Smooth muscle cell (in vitro differentiated cells): ENCODE results near the gene SPEM2. TPM values are rescaled to one million over a fixed set of nuclear protein-coding genes. Genes with fewer than 3 reads are reported as not detected.

Experiments used
- DNase-seq: peaks from one replicate; lab custom pipeline; 2025; ENCODE audit not compliant: unreplicated experiment; lab: John Stamatoyannopoulos, UW
- H2AFZ ChIP-seq: fragments of 200-600 bp; sonication (generic); 2 replicates; pipeline ENCODE4 v1.6.0; 2016; ENCODE audit warnings: antibody characterized with exemption, low read depth, mild to moderate bottlenecking
- H3F3A ChIP-seq: fragments of 200-600 bp; sonication (generic); 2 replicates; pipeline ENCODE4 v1.6.0; 2017; ENCODE audit warnings: antibody characterized with exemption, low read depth
- H3K27ac ChIP-seq: fragments of 200-600 bp; sonication (generic); 2 replicates; pipeline ENCODE4 v1.5.1; 2016; ENCODE audit warnings: low read depth, mild to moderate bottlenecking
- H3K27me3 ChIP-seq: fragments of 200-600 bp; sonication (generic); 2 replicates; pipeline ENCODE4 v1.6.1; 2016; ENCODE audit warnings: low read depth, mild to moderate bottlenecking
- H3K36me3 ChIP-seq: fragments of 200-600 bp; sonication (generic); 2 replicates; pipeline ENCODE4 v1.5.1; 2016; ENCODE audit warnings: low read depth
- H3K4me1 ChIP-seq: fragments of 200-600 bp; sonication (generic); 2 replicates; pipeline ENCODE4 v1.5.1; 2016; ENCODE audit warnings: low read depth
- H3K4me2 ChIP-seq: fragments of 200-600 bp; sonication (generic); 2 replicates; pipeline ENCODE4 v1.6.0; 2016; ENCODE audit warnings: mild to moderate bottlenecking
- H3K4me3 ChIP-seq: fragments of 200-600 bp; sonication (generic); 2 replicates; pipeline ENCODE4 v1.5.1; 2016; ENCODE audit warnings: mild to moderate bottlenecking
- H3K79me2 ChIP-seq: fragments of 200-600 bp; sonication (generic); 2 replicates; pipeline ENCODE4 v1.6.0; 2016; ENCODE audit warnings: low read depth, mild to moderate bottlenecking
- H3K9ac ChIP-seq: fragments of 200-600 bp; sonication (generic); 2 replicates; pipeline ENCODE4 v1.6.0; 2016; ENCODE audit warnings: low read depth
- H3K9me3 ChIP-seq: fragments of 200-600 bp; sonication (generic); replicated peaks from 2 replicates; pipeline ENCODE4 v1.5.1; 2016; ENCODE audit warnings: low read depth
- H4K20me1 ChIP-seq: fragments of 200-600 bp; sonication (generic); 2 replicates; pipeline ENCODE4 v1.6.0; 2016; ENCODE audit warnings: low read depth
- WGBS: methylation state at CpG from one replicate; pipeline ENCODE4 v1.1.7; 2016; ENCODE audit warnings: low lambda C conversion rate; 5-methylcytosine and 5-hydroxymethylcytosine counted together
- polyA plus RNA-seq: library from polyadenylated mRNA; unstranded; fragments of >200 nt; fragmentation: Nextera tagmentation; extraction: Ambion mirVana; gene quantifications from 2 replicates; pipeline ENCODE4 v1.2.1, GENCODE V29; 2016
- total RNA-seq: library from RNA; depleted of rRNA; stranded (reverse); fragments of >200 nt; gene quantifications from 2 replicates; pipeline ENCODE4 v1.2.3, GENCODE V29; 2014
- TF ChIP-seq, protein P1 (sequence below): fragments of 200-600 bp; sonication (generic); IDR thresholded peaks from 2 replicates; pipeline ENCODE4 v1.5.1; 2017; ENCODE audit warnings: borderline replicate concordance, mild to moderate bottlenecking, antibody characterized with exemption; ENCODE audit not compliant: insufficient read depth, poor library complexity, severe bottlenecking

The SPEM2 gene
- total and polyA plus RNA-seq, 2 experiments from 2014 or later: 0.22 to 0.56 TPM

DNA sequence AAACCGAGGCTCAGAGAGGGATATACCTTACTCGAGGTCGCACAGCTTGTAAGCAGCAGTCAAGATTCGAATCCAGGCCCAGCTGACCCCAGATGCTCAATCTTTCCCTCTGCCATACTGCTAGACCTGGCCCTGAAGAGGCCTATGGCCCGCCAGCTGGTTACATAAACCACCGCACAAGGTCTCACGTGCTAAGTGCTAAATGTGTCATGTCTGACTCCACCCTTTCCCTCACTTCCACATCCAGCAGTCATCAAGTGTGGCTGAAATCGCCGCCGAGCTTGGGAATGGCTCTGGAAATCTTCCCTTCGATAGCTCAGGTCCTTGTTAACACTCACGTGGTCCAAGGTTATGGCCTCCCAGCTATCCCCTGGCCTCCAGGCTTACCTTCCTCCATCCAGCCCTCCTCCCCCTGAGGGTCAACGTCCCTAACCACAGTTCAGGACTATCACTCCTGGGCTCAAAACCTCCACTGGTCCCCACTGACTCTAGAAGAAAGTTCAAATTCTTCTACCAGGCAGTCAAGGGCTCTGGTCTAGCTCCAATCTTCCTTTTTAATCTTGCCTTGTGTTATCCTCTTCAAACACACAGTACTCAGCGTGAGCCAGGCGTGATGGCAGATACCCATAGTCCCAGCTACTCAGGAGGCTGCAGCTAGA, 50.5 kb downstream of the SPEM2 start:
- WGBS: 79% methylated on average over 15 of the region's 15 CpGs
- no peaks in the 10 kb centered on the region for H3K36me3 ChIP-seq
- TF ChIP-seq, protein P1, sequence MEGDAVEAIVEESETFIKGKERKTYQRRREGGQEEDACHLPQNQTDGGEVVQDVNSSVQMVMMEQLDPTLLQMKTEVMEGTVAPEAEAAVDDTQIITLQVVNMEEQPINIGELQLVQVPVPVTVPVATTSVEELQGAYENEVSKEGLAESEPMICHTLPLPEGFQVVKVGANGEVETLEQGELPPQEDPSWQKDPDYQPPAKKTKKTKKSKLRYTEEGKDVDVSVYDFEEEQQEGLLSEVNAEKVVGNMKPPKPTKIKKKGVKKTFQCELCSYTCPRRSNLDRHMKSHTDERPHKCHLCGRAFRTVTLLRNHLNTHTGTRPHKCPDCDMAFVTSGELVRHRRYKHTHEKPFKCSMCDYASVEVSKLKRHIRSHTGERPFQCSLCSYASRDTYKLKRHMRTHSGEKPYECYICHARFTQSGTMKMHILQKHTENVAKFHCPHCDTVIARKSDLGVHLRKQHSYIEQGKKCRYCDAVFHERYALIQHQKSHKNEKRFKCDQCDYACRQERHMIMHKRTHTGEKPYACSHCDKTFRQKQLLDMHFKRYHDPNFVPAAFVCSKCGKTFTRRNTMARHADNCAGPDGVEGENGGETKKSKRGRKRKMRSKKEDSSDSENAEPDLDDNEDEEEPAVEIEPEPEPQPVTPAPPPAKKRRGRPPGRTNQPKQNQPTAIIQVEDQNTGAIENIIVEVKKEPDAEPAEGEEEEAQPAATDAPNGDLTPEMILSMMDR: no peak
- H3K79me2 ChIP-seq: peaks cover 79% of the 10 kb centered on the region
- no peaks in the 10 kb centered on the region for H3K27me3 ChIP-seq
- no peak overlapping the region for H2AFZ ChIP-seq
- peak overlapping the region; percentile 98 for H3K4me2 ChIP-seq
- H3K4me3 ChIP-seq: peak overlapping the region; percentile 97
- peaks cover 19% of the 10 kb centered on the region for H3K4me1 ChIP-seq
- peaks cover 21% of the 10 kb centered on the region for H3F3A ChIP-seq
- DNase-seq: no peak
- no peaks in the 10 kb centered on the region for H3K9me3 ChIP-seq
- peaks cover 74% of the 10 kb centered on the region for H4K20me1 ChIP-seq
- peak overlapping the region; percentile 96 for H3K27ac ChIP-seq
- H3K9ac ChIP-seq: peak overlapping the region; percentile 17

DNA sequence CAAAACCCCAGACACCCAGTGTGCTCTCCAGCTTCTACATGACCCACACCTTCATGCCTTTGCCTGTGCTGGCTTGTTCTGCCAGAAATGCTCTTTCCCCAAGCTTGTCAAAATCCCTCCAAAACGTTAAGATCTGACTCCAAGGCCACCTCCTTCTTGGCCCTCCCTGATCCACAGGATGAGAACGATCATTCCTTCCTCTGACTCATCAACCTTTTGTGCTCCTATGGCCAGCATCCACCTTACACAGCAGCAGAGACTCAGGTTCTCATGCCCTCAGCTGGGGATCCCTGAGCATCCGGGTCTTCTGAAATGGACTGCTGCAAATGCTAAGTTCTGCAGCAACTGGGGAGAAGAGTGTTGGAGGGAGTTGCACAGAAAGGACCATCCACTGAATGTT, 51.1 kb downstream of the SPEM2 start:
- peak overlapping the region; percentile 98 for H3K4me2 ChIP-seq
- peak overlapping the region; percentile 97 for H3K4me3 ChIP-seq
- H3K27ac ChIP-seq: peak overlapping the region; percentile 96
- no peaks in the 10 kb centered on the region for H3K36me3 ChIP-seq
- no peaks in the 10 kb centered on the region for H3K27me3 ChIP-seq
- TF ChIP-seq, protein P1: no peak
- WGBS: 31% methylated on average over 3 of the region's 3 CpGs
- no peaks in the 10 kb centered on the region for H3K9me3 ChIP-seq
- peaks cover 19% of the 10 kb centered on the region for H3K4me1 ChIP-seq
- H3F3A ChIP-seq: peaks cover 21% of the 10 kb centered on the region
- DNase-seq: no peak
- peak overlapping the region; percentile 17 for H3K9ac ChIP-seq
- H3K79me2 ChIP-seq: peaks cover 79% of the 10 kb centered on the region
- H4K20me1 ChIP-seq: peaks cover 68% of the 10 kb centered on the region
- no peak overlapping the region for H2AFZ ChIP-seq

DNA sequence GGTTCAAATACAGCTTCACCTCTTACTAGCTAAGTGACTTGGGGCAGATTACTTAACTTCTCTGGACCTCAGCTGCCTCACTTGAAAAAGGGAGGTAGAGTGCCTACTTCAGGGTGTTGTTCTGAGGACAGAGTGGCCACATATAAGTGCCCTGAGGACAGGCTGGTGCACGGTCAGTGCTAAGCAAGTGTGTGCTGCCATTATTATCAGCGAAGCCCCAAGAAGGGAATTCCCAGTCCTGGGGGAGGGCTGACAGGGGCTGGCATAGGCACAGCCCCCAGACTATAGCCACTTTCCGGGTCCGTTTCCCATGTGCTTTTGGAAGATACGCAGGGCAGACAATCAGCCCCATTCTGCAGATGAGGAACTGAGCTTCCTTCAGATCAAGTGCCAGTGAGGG, 51.5 kb downstream of the SPEM2 start:
- no peak for DNase-seq
- peak overlapping the region; percentile 96 for H3K27ac ChIP-seq
- TF ChIP-seq, protein P1: no peak
- H2AFZ ChIP-seq: no peak overlapping the region
- no peak overlapping the region for H3K9ac ChIP-seq
- H3F3A ChIP-seq: peaks cover 21% of the 10 kb centered on the region
- H3K36me3 ChIP-seq: no peaks in the 10 kb centered on the region
- 95% methylated on average over 5 of the region's 5 CpGs for WGBS
- H3K4me2 ChIP-seq: peak overlapping the region; percentile 98
- no peaks in the 10 kb centered on the region for H3K9me3 ChIP-seq
- H3K4me3 ChIP-seq: peak overlapping the region; percentile 97
- peaks cover 74% of the 10 kb centered on the region for H3K79me2 ChIP-seq
- peaks cover 19% of the 10 kb centered on the region for H3K4me1 ChIP-seq
- peaks cover 64% of the 10 kb centered on the region for H4K20me1 ChIP-seq
- H3K27me3 ChIP-seq: no peaks in the 10 kb centered on the region

Other genes with a start within 250 kb of the SPEM2 start
Only the 30 nearest of the 39 such genes appear.
- gene GABARAP, start 183.2 kb upstream of the SPEM2 start, total RNA-seq: 305 and 363 TPM in 2 replicates
- gene GABARAP, start 183.2 kb upstream of the SPEM2 start, polyA plus RNA-seq: 725 and 735 TPM in 2 replicates
- 46.3 and 57.5 TPM in 2 replicates for gene CTDNEP1, start 173.9 kb upstream of the SPEM2 start, total RNA-seq
- 88.4 and 96.2 TPM in 2 replicates for gene CTDNEP1, start 173.9 kb upstream of the SPEM2 start, polyA plus RNA-seq
- gene ELP5, start 173.4 kb upstream of the SPEM2 start, total RNA-seq: 17.3 and 18.7 TPM in 2 replicates
- 41.3 and 42.4 TPM in 2 replicates for gene ELP5, start 173.4 kb upstream of the SPEM2 start, polyA plus RNA-seq
- gene CLDN7, start 163.1 kb upstream of the SPEM2 start, total RNA-seq: 26.7 and 33.7 TPM in 2 replicates
- gene CLDN7, start 163.1 kb upstream of the SPEM2 start, polyA plus RNA-seq: 25.2 and 102 TPM in 2 replicates
- 0.18 TPM in 1 of 2 replicates, not detected in the other for gene SLC2A4, start 143.9 kb upstream of the SPEM2 start, total RNA-seq
- 0.11 TPM in 1 of 2 replicates, not detected in the other for gene SLC2A4, start 143.9 kb upstream of the SPEM2 start, polyA plus RNA-seq
- gene YBX2, start 131.0 kb upstream of the SPEM2 start, total RNA-seq: 0.09 and 1.3 TPM in 2 replicates
- gene YBX2, start 131.0 kb upstream of the SPEM2 start, polyA plus RNA-seq: 0.58 and 1.1 TPM in 2 replicates
- gene EIF5A, start 118.0 kb upstream of the SPEM2 start, total RNA-seq: 260 and 323 TPM in 2 replicates
- gene EIF5A, start 118.0 kb upstream of the SPEM2 start, polyA plus RNA-seq: 797 and 860 TPM in 2 replicates
- gene GPS2, start 110.3 kb upstream of the SPEM2 start, total RNA-seq: 35.2 and 40.3 TPM in 2 replicates
- 77.0 and 95.5 TPM in 2 replicates for gene GPS2, start 110.3 kb upstream of the SPEM2 start, polyA plus RNA-seq
- gene NEURL4, start 96.3 kb upstream of the SPEM2 start, total RNA-seq: 8.6 and 23.8 TPM in 2 replicates
- 5.1 and 9.2 TPM in 2 replicates for gene NEURL4, start 96.3 kb upstream of the SPEM2 start, polyA plus RNA-seq
- 15.2 TPM in 1 of 2 replicates, not detected in the other for gene ACAP1, start 89.1 kb upstream of the SPEM2 start, total RNA-seq
- 31.6 and 48.1 TPM in 2 replicates for gene ACAP1, start 89.1 kb upstream of the SPEM2 start, polyA plus RNA-seq
- 34.7 and 37.2 TPM in 2 replicates for gene KCTD11, start 73.5 kb upstream of the SPEM2 start, total RNA-seq
- gene KCTD11, start 73.5 kb upstream of the SPEM2 start, polyA plus RNA-seq: 33.8 and 52.3 TPM in 2 replicates
- gene TMEM95, start 70.5 kb upstream of the SPEM2 start, total RNA-seq: 0.49 TPM in 1 of 2 replicates, not detected in the other
- 0.34 TPM in 1 of 2 replicates, not detected in the other for gene TMEM95, start 70.5 kb upstream of the SPEM2 start, polyA plus RNA-seq
- gene TNK1, start 44.5 kb upstream of the SPEM2 start, total RNA-seq: 4.5 and 6.3 TPM in 2 replicates
- gene TNK1, start 44.5 kb upstream of the SPEM2 start, polyA plus RNA-seq: 3.6 and 13.5 TPM in 2 replicates
- 29.3 and 34.7 TPM in 2 replicates for gene PLSCR3, start 31.1 kb upstream of the SPEM2 start, total RNA-seq
- 110 and 122 TPM in 2 replicates for gene PLSCR3, start 31.1 kb upstream of the SPEM2 start, polyA plus RNA-seq
- gene TMEM256, start 21.5 kb upstream of the SPEM2 start, total RNA-seq: 75.6 and 133 TPM in 2 replicates
- gene TMEM256, start 21.5 kb upstream of the SPEM2 start, polyA plus RNA-seq: 87.9 and 90.6 TPM in 2 replicates
- gene NLGN2, start 17.8 kb upstream of the SPEM2 start, total RNA-seq: 15.1 and 20.9 TPM in 2 replicates
- gene NLGN2, start 17.8 kb upstream of the SPEM2 start, polyA plus RNA-seq: 10.8 and 11.9 TPM in 2 replicates
- gene SPEM1, start 5.3 kb upstream of the SPEM2 start, total RNA-seq: not detected in 2 replicates
- gene SPEM1, start 5.3 kb upstream of the SPEM2 start, polyA plus RNA-seq: not detected in 2 replicates
- not detected in 2 replicates for gene SPEM3, start 3.2 kb downstream of the SPEM2 start, total RNA-seq
- gene SPEM3, start 3.2 kb downstream of the SPEM2 start, polyA plus RNA-seq: 0.14 TPM in 1 of 2 replicates, not detected in the other
- 7.3 and 10.0 TPM in 2 replicates for gene TMEM102, start 9.8 kb downstream of the SPEM2 start, total RNA-seq
- gene TMEM102, start 9.8 kb downstream of the SPEM2 start, polyA plus RNA-seq: 10.5 and 11.9 TPM in 2 replicates
- 21.3 and 28.5 TPM in 2 replicates for gene FGF11, start 13.9 kb downstream of the SPEM2 start, total RNA-seq
- gene FGF11, start 13.9 kb downstream of the SPEM2 start, polyA plus RNA-seq: 13.9 and 30.9 TPM in 2 replicates
- gene CHRNB1, start 19.4 kb downstream of the SPEM2 start, total RNA-seq: 8.9 and 12.2 TPM in 2 replicates
- gene CHRNB1, start 19.4 kb downstream of the SPEM2 start, polyA plus RNA-seq: 19.0 and 22.5 TPM in 2 replicates
- gene ZBTB4, start 54.0 kb downstream of the SPEM2 start, total RNA-seq: 24.2 and 25.6 TPM in 2 replicates
- 22.8 and 26.9 TPM in 2 replicates for gene ZBTB4, start 54.0 kb downstream of the SPEM2 start, polyA plus RNA-seq
- not detected in 2 replicates for gene SLC35G6, start 55.8 kb downstream of the SPEM2 start, total RNA-seq
- gene SLC35G6, start 55.8 kb downstream of the SPEM2 start, polyA plus RNA-seq: 0.51 TPM in 1 of 2 replicates, not detected in the other
- gene POLR2A, start 58.8 kb downstream of the SPEM2 start, total RNA-seq: 72.0 and 76.0 TPM in 2 replicates
- gene POLR2A, start 58.8 kb downstream of the SPEM2 start, polyA plus RNA-seq: 80.2 and 123 TPM in 2 replicates
- 5.9 and 6.2 TPM in 2 replicates for gene TNFSF12, start 123.4 kb downstream of the SPEM2 start, total RNA-seq
- 13.6 and 16.1 TPM in 2 replicates for gene TNFSF12, start 123.4 kb downstream of the SPEM2 start, polyA plus RNA-seq
- 0.18 and 4.1 TPM in 2 replicates for gene TNFSF13, start 133.1 kb downstream of the SPEM2 start, total RNA-seq
- 0.38 and 1.6 TPM in 2 replicates for gene TNFSF13, start 133.1 kb downstream of the SPEM2 start, polyA plus RNA-seq
- gene SENP3, start 136.3 kb downstream of the SPEM2 start, total RNA-seq: 72.1 and 90.3 TPM in 2 replicates
- gene SENP3, start 136.3 kb downstream of the SPEM2 start, polyA plus RNA-seq: 33.7 and 35.7 TPM in 2 replicates
- 20.7 and 22.7 TPM in 2 replicates for gene CD68, start 154.0 kb downstream of the SPEM2 start, total RNA-seq
- 27.5 and 30.2 TPM in 2 replicates for gene CD68, start 154.0 kb downstream of the SPEM2 start, polyA plus RNA-seq
- gene MPDU1, start 158.2 kb downstream of the SPEM2 start, total RNA-seq: 155 and 228 TPM in 2 replicates
- 70.7 and 75.1 TPM in 2 replicates for gene MPDU1, start 158.2 kb downstream of the SPEM2 start, polyA plus RNA-seq
- gene SOX15, start 164.5 kb downstream of the SPEM2 start, total RNA-seq: 13.4 and 16.1 TPM in 2 replicates
- 7.3 and 39.0 TPM in 2 replicates for gene SOX15, start 164.5 kb downstream of the SPEM2 start, polyA plus RNA-seq